HG03469 (cell line): Measurements from ENCODE around the gene CLEC4M.
"Not testable (repeated sequence)": the region's sequence is repeated elsewhere in the genome, so short reads cannot be mapped to it uniquely, and the experiment has no call there.

Source experiments
- ATAC-seq: cut with Tn5 transposase; IDR thresholded peaks from one replicate; pipeline ENCODE4 v1.9.1; 2021; ENCODE audit warnings: mild to moderate bottlenecking, moderate library complexity, moderate number of reproducible peaks; ENCODE audit not compliant: unreplicated experiment

CLEC4M gene

GRCh38 chr19:7799640-7800355, 36.8 kb downstream of the CLEC4M start:
- no peak for ATAC-seq

GRCh38 chr19:7801020-7801570, 38.1 kb downstream of the CLEC4M start:
- no peak for ATAC-seq

GRCh38 chr19:7806234-7806633, 43.2 kb downstream of the CLEC4M start:
- no peak for ATAC-seq

- no peak for ATAC-seq
Observed at GRCh38 chr19:7806876-7807275, 43.8 kb downstream of the CLEC4M start.

GRCh38 chr19:7808108-7808507, 45.1 kb downstream of the CLEC4M start:
- no peak for ATAC-seq

- no peak for ATAC-seq
Observed at GRCh38 chr19:7811989-7812388, 48.9 kb downstream of the CLEC4M start.

GRCh38 chr19:7815325-7815724, 52.3 kb downstream of the CLEC4M start:
- no peak for ATAC-seq

- not testable (repeated sequence) for ATAC-seq
Observed at GRCh38 chr19:7816040-7816439, 53.0 kb downstream of the CLEC4M start.

- no peak for ATAC-seq
Observed at GRCh38 chr19:7817801-7818200, 54.8 kb downstream of the CLEC4M start.

GRCh38 chr19:7818806-7819205, 55.8 kb downstream of the CLEC4M start:
- no peak for ATAC-seq
